ENCODE data around the gene TRIM47.

GRCh38 chr17:75922173-75922961, 44.0 kb upstream of the TRIM47 start:
- TF ChIP-seq EZH2 (IDR thresholded peaks at IDR 0.05; ENCODE audit: borderline replicate concordance, low read depth, low read length, poor library complexity, severe bottlenecking) = no peak
- TF ChIP-seq, protein P1, sequence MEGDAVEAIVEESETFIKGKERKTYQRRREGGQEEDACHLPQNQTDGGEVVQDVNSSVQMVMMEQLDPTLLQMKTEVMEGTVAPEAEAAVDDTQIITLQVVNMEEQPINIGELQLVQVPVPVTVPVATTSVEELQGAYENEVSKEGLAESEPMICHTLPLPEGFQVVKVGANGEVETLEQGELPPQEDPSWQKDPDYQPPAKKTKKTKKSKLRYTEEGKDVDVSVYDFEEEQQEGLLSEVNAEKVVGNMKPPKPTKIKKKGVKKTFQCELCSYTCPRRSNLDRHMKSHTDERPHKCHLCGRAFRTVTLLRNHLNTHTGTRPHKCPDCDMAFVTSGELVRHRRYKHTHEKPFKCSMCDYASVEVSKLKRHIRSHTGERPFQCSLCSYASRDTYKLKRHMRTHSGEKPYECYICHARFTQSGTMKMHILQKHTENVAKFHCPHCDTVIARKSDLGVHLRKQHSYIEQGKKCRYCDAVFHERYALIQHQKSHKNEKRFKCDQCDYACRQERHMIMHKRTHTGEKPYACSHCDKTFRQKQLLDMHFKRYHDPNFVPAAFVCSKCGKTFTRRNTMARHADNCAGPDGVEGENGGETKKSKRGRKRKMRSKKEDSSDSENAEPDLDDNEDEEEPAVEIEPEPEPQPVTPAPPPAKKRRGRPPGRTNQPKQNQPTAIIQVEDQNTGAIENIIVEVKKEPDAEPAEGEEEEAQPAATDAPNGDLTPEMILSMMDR (conservative IDR thresholded peaks at IDR 0.05; ENCODE audit: low read depth, low read length) = no peak

Data from A673 (cell line).